GM12874 (cell line): ENCODE results near the gene SLFN12L.

Source experiments
- TF ChIP-seq, protein P1 (sequence below): IDR thresholded peaks from 2 replicates; pipeline ENCODE4 v1.5.1; 2011; ENCODE audit warnings: low read depth, mild to moderate bottlenecking, control low read depth, low read length, moderate library complexity; ENCODE audit not compliant: insufficient read depth

Gene SLFN12L

DNA sequence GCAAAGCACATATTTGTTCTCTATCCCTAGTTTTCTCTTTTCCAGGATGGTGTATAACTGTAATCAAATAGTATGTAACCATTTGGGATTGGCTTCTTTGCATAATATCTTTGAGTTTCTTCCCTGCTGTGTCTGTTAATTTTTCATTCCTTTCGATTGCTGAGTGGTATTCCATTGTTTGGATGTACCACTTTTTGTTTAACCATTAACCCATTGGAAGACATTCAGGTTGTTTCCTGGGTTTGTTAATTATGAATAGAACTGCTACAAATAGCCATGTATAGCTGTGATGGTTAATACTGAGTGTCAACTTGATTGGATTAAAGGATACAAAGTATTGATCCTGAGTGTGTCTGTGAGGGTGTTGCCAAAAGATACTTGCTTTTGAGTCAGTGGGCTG, 84.3 kb downstream of the SLFN12L start:
- TF ChIP-seq, protein P1, sequence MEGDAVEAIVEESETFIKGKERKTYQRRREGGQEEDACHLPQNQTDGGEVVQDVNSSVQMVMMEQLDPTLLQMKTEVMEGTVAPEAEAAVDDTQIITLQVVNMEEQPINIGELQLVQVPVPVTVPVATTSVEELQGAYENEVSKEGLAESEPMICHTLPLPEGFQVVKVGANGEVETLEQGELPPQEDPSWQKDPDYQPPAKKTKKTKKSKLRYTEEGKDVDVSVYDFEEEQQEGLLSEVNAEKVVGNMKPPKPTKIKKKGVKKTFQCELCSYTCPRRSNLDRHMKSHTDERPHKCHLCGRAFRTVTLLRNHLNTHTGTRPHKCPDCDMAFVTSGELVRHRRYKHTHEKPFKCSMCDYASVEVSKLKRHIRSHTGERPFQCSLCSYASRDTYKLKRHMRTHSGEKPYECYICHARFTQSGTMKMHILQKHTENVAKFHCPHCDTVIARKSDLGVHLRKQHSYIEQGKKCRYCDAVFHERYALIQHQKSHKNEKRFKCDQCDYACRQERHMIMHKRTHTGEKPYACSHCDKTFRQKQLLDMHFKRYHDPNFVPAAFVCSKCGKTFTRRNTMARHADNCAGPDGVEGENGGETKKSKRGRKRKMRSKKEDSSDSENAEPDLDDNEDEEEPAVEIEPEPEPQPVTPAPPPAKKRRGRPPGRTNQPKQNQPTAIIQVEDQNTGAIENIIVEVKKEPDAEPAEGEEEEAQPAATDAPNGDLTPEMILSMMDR = no peak

DNA sequence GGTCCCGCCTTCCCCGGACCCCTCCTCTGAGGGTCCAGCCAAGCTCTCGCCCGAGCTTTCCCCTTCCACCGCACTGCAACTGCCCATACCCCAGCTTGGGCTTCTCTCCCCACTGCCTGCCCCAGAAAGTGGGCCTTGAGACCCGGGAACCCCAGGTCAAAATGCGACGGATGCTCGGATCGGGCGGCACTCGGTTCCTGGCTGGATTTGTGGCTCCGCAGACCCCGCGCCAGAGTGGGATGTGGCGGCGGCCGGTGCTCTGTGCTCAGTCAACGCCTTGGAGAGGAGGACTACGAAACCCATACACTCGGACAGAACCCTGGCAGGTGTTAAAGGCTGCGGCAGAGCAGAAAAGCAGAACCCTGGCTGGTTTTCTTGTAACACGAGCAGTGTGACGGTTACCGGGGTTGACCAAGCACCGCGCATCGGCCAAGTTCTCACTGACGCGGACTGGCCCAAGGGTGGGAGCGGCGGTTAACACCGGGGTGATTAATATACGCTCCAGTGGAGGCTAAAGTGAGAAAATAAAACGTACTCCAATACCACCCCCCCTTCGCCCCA, 88.0 kb downstream of the SLFN12L start:
- TF ChIP-seq, protein P1 = no peak

DNA sequence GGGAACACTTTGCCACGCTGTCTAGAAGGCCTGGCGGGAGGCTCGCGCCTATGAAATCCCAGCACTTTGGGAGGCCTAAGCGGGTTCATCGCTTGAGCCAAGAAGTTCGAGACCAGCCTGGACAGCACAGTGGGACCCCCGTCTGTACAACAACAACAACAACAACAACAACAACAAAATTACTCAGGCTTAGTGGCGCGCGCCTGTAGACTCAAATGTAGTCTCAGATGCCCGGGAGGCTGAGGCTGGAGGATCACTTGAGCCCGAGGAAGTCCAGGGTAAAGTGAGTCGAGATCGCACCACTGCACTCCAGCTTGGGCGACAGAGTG, 88.6 kb downstream of the SLFN12L start:
- TF ChIP-seq, protein P1 = no peak

DNA sequence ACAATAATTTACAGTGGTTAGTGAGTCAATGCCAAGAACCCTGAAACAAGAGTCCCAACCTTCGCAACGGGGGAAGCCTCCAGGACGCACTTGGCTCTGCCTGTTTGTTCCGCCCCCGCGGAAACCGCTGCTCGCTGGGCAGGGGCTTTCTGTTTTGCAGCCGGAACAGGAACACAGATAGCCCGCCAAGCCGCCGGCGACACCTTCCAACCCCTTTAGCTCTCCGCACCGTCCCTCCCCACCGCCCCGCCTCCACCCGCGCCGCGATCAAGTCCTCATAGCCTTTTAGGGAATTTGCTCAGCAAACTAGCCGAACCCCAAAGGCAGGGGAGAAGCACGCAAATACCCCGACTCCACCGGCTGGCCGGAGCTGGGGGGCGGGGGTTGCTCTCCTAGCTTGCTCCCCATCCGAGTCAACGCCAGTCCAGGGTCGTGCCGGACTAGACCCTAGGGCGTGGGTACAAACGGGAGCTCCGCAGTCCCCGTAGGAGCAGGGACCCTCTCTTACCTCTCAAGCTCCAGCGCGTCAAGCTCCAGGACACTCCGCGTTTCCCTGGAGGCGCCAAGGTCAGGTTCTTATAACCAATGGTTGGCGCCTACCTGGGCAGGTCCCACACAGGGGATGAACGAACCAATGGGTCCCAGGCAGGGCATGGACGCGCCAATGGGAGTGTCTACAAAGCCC, 89.1 kb downstream of the SLFN12L start, which contains the start of gene SLFN13:
SLFN13 (minus strand) TSS at position 553 of the 685 bp plus-strand sequence. CDS start 3,086 bp downstream, outside the sequence.
- TF ChIP-seq, protein P1 = no peak

DNA sequence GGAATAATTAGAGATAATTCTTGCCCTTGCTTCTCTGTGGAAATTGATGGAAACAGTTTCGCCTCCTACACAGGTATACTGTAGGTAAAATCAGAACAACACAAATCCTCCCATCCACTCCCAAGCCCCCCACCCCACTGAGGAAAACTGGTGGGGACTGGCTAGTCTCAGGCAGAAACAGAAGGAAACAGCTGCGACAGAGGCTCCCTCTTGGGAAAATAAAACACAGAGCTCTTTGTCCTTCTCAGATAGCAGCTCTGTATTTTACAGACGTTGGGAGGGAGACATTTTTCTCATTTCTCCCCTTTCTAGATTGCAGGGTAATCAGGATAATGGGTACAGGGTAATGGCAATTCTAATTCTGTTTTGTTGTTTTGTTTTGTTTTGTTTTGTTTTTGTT, 90.0 kb downstream of the SLFN12L start:
- TF ChIP-seq, protein P1 = no peak

DNA sequence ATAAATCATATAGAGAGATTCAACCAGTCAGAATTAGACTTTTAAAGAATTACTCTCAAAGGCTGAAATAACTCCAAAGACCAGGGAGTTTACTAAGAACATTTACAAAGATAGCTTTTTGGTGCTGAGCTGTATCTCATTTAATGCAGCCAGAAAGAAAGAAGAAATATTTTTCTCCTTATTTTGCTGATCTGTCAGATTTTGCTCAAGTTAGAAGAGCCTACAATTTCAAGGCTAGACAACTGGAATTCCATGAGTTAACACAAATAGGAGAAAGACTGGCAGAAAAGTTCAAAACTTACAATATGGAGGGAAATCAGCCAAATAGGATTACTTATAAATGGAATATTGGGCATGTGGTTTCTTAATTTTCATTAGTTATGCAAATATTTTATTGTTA, 99.0 kb downstream of the SLFN12L start:
- TF ChIP-seq, protein P1 = no peak

DNA sequence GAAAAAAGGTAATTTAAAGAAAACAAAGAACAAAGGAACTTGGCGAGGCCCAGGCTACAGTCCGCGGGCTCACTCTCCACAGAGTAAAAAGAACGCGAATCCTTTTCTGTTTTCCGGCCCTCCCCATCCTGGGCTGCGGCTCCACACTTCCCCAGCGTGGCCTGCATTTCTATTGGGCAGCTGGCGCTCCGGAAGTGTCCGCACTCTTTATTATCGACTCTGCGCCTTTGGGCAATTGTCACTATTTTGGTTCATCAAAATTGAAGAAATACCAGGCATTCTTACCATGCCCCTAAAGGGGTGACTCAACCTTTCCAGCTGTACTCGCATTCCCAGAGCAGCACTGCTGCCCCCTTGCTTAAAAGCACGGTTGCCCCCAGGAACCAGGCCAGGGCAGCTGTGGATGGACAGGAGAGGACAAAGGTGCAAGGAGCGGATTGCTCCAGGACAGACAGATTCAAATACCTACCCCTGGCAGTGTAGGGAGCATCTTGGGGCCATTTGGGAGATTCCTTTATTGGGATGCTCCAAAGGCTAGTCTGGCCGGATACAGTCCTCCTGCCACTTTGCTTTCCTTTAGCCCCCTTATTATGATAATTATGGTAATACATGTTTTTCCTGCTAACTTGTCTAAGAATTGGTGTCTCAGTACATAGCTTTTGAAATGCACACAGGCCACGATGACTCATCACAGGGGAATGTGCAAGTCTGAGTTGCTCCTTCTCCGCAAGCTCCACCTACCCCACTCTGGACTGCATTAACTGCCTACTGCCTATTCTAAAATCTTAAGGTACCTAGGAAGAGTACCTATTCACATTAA, 104.2 kb downstream of the SLFN12L start:
- TF ChIP-seq, protein P1 = no peak
